ENCODE results near the gene CSTF3.

- no peak for TF ChIP-seq CTCF (IDR thresholded peaks at IDR 0.05; ENCODE audit: borderline replicate concordance, extremely low read depth, low read length, poor library complexity, severe bottlenecking)
- TF ChIP-seq EZH2 (IDR thresholded peaks at IDR 0.05; ENCODE audit: borderline replicate concordance, low read depth, low read length, severe bottlenecking): no peak
Observed at GRCh38 chr11:33086017-33086416, 75.3 kb downstream of the CSTF3 start.

Data from DND-41 (cell line).